ENCODE data around the gene OSBPL6.

DNA sequence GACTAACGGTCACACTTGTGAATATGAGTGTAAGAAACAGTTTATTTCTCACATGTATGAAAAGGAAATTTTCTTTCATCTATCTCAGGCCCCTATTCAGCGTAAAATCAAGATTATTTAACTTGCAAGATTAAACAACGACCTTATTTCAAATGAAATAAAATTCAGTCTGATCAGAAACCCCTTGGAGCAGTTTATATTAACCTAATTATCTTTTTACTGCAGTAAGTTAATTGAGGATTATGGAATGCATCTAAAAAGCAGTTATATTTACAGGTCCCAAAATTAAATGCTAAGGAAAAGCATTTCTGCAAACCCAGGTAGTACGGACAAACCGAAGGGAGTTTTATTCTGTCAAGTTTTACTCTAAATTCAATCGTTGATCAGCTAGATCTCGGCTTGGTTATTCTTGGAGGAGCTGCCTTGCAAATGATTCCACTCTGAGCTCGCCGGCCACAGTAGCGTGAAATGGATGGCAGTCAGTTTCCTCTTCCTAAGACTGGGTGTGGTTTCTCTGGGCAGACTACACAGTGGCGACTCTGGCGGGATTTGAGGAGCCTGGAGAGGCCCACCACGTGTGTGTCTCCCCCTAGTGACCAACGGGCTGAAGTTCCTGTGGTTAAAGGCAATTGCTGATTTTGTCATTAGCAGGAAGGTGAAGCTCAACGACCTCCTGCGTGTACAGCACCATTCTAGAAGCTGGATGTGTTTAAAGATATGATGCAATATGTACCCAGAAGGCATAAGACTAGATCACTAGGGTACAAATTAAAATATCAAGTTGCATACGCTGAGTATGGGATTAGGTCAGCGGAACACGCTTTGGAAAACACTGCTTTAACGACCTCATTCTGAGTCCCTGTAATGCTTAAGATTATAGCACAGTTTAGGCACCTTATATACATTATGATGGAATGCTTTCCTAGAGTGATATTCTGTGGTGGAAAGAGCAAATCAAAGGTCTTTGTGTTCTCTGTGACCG lies 220.2 kb downstream of the OSBPL6 start:
- TF ChIP-seq, protein P1, sequence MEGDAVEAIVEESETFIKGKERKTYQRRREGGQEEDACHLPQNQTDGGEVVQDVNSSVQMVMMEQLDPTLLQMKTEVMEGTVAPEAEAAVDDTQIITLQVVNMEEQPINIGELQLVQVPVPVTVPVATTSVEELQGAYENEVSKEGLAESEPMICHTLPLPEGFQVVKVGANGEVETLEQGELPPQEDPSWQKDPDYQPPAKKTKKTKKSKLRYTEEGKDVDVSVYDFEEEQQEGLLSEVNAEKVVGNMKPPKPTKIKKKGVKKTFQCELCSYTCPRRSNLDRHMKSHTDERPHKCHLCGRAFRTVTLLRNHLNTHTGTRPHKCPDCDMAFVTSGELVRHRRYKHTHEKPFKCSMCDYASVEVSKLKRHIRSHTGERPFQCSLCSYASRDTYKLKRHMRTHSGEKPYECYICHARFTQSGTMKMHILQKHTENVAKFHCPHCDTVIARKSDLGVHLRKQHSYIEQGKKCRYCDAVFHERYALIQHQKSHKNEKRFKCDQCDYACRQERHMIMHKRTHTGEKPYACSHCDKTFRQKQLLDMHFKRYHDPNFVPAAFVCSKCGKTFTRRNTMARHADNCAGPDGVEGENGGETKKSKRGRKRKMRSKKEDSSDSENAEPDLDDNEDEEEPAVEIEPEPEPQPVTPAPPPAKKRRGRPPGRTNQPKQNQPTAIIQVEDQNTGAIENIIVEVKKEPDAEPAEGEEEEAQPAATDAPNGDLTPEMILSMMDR (CRISPR knock-in tag; IDR thresholded peaks at IDR 0.05): peak; percentile 97
- TF ChIP-seq KDM3A (CRISPR knock-in tag; IDR thresholded peaks at IDR 0.05; ENCODE audit: low read depth) (peak; percentile 86; the same call in 1 of the 2 replicates), POLR2A (IDR thresholded peaks at IDR 0.05; ENCODE audit: insufficient read depth in 1 of 2, low read depth in 2 of 2, low read length in 2 of 2) (no peak), ELF4 (CRISPR knock-in tag; IDR thresholded peaks at IDR 0.05; ENCODE audit: borderline replicate concordance) (no peak), ATF1 (CRISPR knock-in tag; IDR thresholded peaks at IDR 0.05) (no peak), SUZ12 (IDR thresholded peaks at IDR 0.05; ENCODE audit: low read depth, low read length) (no peak), ZNF431 (CRISPR knock-in tag; IDR thresholded peaks at IDR 0.05; ENCODE audit: borderline replicate concordance, low read depth) (no peak)
- TF ChIP-seq, protein P2, sequence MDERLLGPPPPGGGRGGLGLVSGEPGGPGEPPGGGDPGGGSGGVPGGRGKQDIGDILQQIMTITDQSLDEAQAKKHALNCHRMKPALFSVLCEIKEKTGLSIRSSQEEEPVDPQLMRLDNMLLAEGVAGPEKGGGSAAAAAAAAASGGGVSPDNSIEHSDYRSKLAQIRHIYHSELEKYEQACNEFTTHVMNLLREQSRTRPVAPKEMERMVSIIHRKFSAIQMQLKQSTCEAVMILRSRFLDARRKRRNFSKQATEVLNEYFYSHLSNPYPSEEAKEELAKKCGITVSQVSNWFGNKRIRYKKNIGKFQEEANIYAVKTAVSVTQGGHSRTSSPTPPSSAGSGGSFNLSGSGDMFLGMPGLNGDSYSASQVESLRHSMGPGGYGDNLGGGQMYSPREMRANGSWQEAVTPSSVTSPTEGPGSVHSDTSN (CRISPR knock-in tag; IDR thresholded peaks at IDR 0.05): no peak
